Pons (tissue), 1 donor: ENCODE results near the gene SPACA9.

ENCODE experiments used
- DNase-seq: peaks from one replicate; pipeline ENCODE4 v3.0.0-alpha.2; 2016; ENCODE audit warnings: low spot score

SPACA9 gene

GRCh38 chr9:132894346-132894745 is 15.6 kb downstream of the SPACA9 start:
- peak; percentile 15 for DNase-seq

- DNase-seq: peak; percentile 55
These were observed 16.5 kb downstream of the SPACA9 start for GRCh38 chr9:132894862-132895835.

- no peak for DNase-seq
These were observed 17.6 kb downstream of the SPACA9 start for GRCh38 chr9:132896264-132896663.

- DNase-seq: peak; percentile 96
These were observed 18.2 kb downstream of the SPACA9 start for GRCh38 chr9:132896906-132897305.

- DNase-seq: no peak
These were observed 19.4 kb downstream of the SPACA9 start for GRCh38 chr9:132898051-132898450.

- DNase-seq: peak; percentile 75
These were observed 23.4 kb downstream of the SPACA9 start for GRCh38 chr9:132901858-132902831.

- DNase-seq: no peak
These were observed 25.1 kb downstream of the SPACA9 start for GRCh38 chr9:132903574-132904492.

- no peak for DNase-seq
These were observed 27.0 kb downstream of the SPACA9 start for GRCh38 chr9:132905726-132906125.

- DNase-seq: no peak
These were observed 29.9 kb downstream of the SPACA9 start for GRCh38 chr9:132908635-132909034.

- no peak for DNase-seq
These were observed 30.6 kb downstream of the SPACA9 start for GRCh38 chr9:132909311-132909710.

- no peak for DNase-seq
These were observed 31.7 kb downstream of the SPACA9 start for GRCh38 chr9:132910376-132910775.

GRCh38 chr9:132912131-132912530 is 33.4 kb downstream of the SPACA9 start:
- no peak for DNase-seq

GRCh38 chr9:132914924-132915323 is 36.2 kb downstream of the SPACA9 start:
- no peak for DNase-seq

GRCh38 chr9:132919614-132920268 is 41.0 kb downstream of the SPACA9 start:
- DNase-seq: no peak

- peak; percentile 61 for DNase-seq
These were observed 44.7 kb downstream of the SPACA9 start for GRCh38 chr9:132923346-132923902.

- no peak for DNase-seq
These were observed 49.0 kb downstream of the SPACA9 start for GRCh38 chr9:132927704-132928103.

- no peak for DNase-seq
These were observed 52.6 kb downstream of the SPACA9 start for GRCh38 chr9:132931178-132931735.

GRCh38 chr9:132935026-132935425 is 56.3 kb downstream of the SPACA9 start:
- DNase-seq: no peak

GRCh38 chr9:132937463-132937901 is 58.8 kb downstream of the SPACA9 start:
- no peak for DNase-seq

GRCh38 chr9:132939169-132939568 is 60.5 kb downstream of the SPACA9 start:
- DNase-seq: no peak
